HCT116 (cell line): ENCODE measurements around the gene VAMP8. TPM values are rescaled to one million over a fixed set of nuclear protein-coding genes. Genes with fewer than 3 reads are reported as not detected.

ENCODE experiments used
- ATAC-seq: fragments of 200-7000 bp; cut with Tn5 transposase; 2 replicates; pipeline ENCODE4 v1.9.1; 2020; ENCODE audit warnings: mild to moderate bottlenecking, moderate library complexity
- BruUV-seq: library from RNA; stranded (reverse); fragments of 400-500 nt; replicated peaks from 2 replicates; lab custom pipeline; 2021; lab: Mats Ljungman, UMichigan
- CTCF ChIA-PET: fragments of 300-600 bp; sonication (Branson Sonifier 250); formaldehyde crosslinking; loops from one replicate; lab custom pipeline; 2021; ENCODE audit warnings: antibody characterized with exemption; lab: Charles Lee
- POLR2A ChIA-PET: fragments of 300-600, 350-600 bp; sonication (Branson Sonifier 250); formaldehyde crosslinking; loops from one replicate; lab custom pipeline; 2021; ENCODE audit warnings: antibody characterized with exemption; lab: Charles Lee
- RAD21 ChIA-PET, 2 experiments: fragments of 300-600 bp; sonication (Branson Sonifier 250); formaldehyde crosslinking; loops; one replicate each; lab custom pipeline; 2023; ENCODE audit warnings: low total read pairs in 2 of 2; ENCODE audit not compliant: uncharacterized antibody in 2 of 2, unreplicated experiment in 2 of 2, low non-redundant PET in 1 of 2; lab: Charles Lee
- DNase-seq: peaks from one replicate; pipeline ENCODE4 v3.0.0-alpha.2; 2010; ENCODE audit warnings: low read depth, low spot score
- H2AFZ ChIP-seq: fragments of 200-600 bp; shearing (Covaris generic), sonication (generic); 2 replicates; pipeline ENCODE4 v1.6.1; 2017; ENCODE audit warnings: low read depth, mixed run types, mixed read lengths, antibody characterized with exemption, low read length; ENCODE audit not compliant: poor library complexity, severe bottlenecking
- H3K27ac ChIP-seq: 2 replicates; pipeline ENCODE4 v1.5.1; 2012; ENCODE audit warnings: low read depth, low read length
- H3K27me3 ChIP-seq: fragments of 200-600 bp; sonication (generic); 2 replicates; pipeline ENCODE4 v1.6.1; 2016; ENCODE audit warnings: mixed run types, low read length, mixed read lengths; ENCODE audit not compliant: insufficient read depth
- H3K36me3 ChIP-seq, 2 experiments: fragments of 200-500 bp in 1 of 2; fragments of 200-600 bp in 1 of 2; sonication (Bioruptor generic) in 1 of 2; sonication (generic) in 1 of 2; 2 replicates each; pipeline versions ENCODE4 v1.5.1 to v1.6.1; 2014 to 2016; ENCODE audit warnings: low read length in 2 of 2, inconsistent platforms in 1 of 2, mixed read lengths in 1 of 2, mixed run types in 1 of 2; ENCODE audit not compliant: insufficient read depth in 2 of 2, control insufficient read depth in 1 of 2
- H3K4me1 ChIP-seq, 2 experiments: fragments of 200-600 bp in 1 of 2; sonication (generic) in 1 of 2; 2 replicates each; pipeline versions ENCODE4 v1.5.1 to v1.6.1; 2012 to 2017; ENCODE audit warnings: low read length in 2 of 2, inconsistent platforms in 1 of 2, mild to moderate bottlenecking in 1 of 2, mixed read lengths in 1 of 2, mixed run types in 1 of 2, moderate library complexity in 1 of 2; ENCODE audit not compliant: insufficient read depth in 2 of 2, control insufficient read depth in 1 of 2
- H3K4me2 ChIP-seq: fragments of 200-600 bp; sonication (generic); 2 replicates; pipeline ENCODE4 v1.6.1; 2017; ENCODE audit warnings: mixed run types, low read length, mixed read lengths
- H3K4me3 ChIP-seq, 2 experiments: fragments of 200-600 bp in 1 of 2; sonication (generic) in 1 of 2; replicated peaks in 1 of 2; 2 replicates each; pipeline ENCODE4 v1.5.1; 2011 to 2016; ENCODE audit warnings: low read length in 2 of 2, control low read depth in 1 of 2, low read depth in 1 of 2, mild to moderate bottlenecking in 1 of 2, mixed read lengths in 1 of 2, mixed run types in 1 of 2
- H3K79me2 ChIP-seq: fragments of 200-600 bp; sonication (generic); 2 replicates; pipeline ENCODE4 v1.6.1; 2017; ENCODE audit warnings: mild to moderate bottlenecking, mixed run types, low read length, moderate library complexity, mixed read lengths; ENCODE audit not compliant: insufficient read depth
- H3K9ac ChIP-seq: fragments of 200-600 bp; sonication (generic); 2 replicates; pipeline ENCODE4 v1.6.1; 2016; ENCODE audit warnings: low read length, mixed read lengths
- H3K9me2 ChIP-seq: fragments of 200-600 bp; sonication (generic), shearing (Covaris generic); 2 replicates; pipeline ENCODE4 v1.6.1; 2017; ENCODE audit warnings: mixed run types, mild to moderate bottlenecking, moderate library complexity; ENCODE audit not compliant: insufficient read depth
- H3K9me3 ChIP-seq, 2 experiments: fragments of 200-500 bp in 1 of 2; fragments of 200-600 bp in 1 of 2; sonication (Bioruptor generic) in 1 of 2; sonication (generic) in 1 of 2; 2 replicates each; pipeline ENCODE4 v1.6.1; 2014 to 2017; ENCODE audit warnings: low read length in 2 of 2, mixed read lengths in 2 of 2, inconsistent platforms in 1 of 2, low read depth in 1 of 2, mild to moderate bottlenecking in 1 of 2, mixed run types in 1 of 2, moderate library complexity in 1 of 2; ENCODE audit not compliant: control insufficient read depth in 1 of 2, insufficient read depth in 1 of 2
- H4K20me1 ChIP-seq: fragments of 200-600 bp; sonication (generic), shearing (Covaris generic); 2 replicates; pipeline ENCODE4 v1.6.1; 2017; ENCODE audit warnings: mixed run types, mild to moderate bottlenecking, moderate library complexity; ENCODE audit not compliant: insufficient read depth
- CBX3 ChIP-seq: IDR thresholded peaks from 2 replicates; pipeline ENCODE4 v1.6.1; 2012; ENCODE audit warnings: low read depth
- CEBPB ChIP-seq: IDR thresholded peaks from 2 replicates; pipeline ENCODE4 v1.6.1; 2012; ENCODE audit warnings: low read depth
- EGR1 ChIP-seq: IDR thresholded peaks from 2 replicates; pipeline ENCODE4 v1.6.1; 2012; ENCODE audit warnings: low read depth
- ELF1 ChIP-seq: IDR thresholded peaks from 2 replicates; pipeline ENCODE4 v1.6.1; 2012; ENCODE audit warnings: low read depth, borderline replicate concordance
- EZH2 ChIP-seq: fragments of 200-600 bp; sonication (generic); IDR thresholded peaks from 2 replicates; pipeline ENCODE4 v1.6.1; 2017; ENCODE audit warnings: antibody characterized with exemption, mixed run types
- EZH2phosphoT487 ChIP-seq: fragments of 200-600 bp; IDR thresholded peaks from 2 replicates; pipeline ENCODE4 v1.6.1; 2018; ENCODE audit warnings: antibody characterized with exemption, borderline replicate concordance
- FOSL1 ChIP-seq: IDR thresholded peaks from 2 replicates; pipeline ENCODE4 v1.6.1; 2012; ENCODE audit warnings: low read depth
- JUND ChIP-seq: IDR thresholded peaks from 2 replicates; pipeline ENCODE4 v1.6.1; 2012
- POLR2A ChIP-seq: IDR thresholded peaks from 2 replicates; pipeline ENCODE4 v1.7.0; 2011; ENCODE audit warnings: borderline replicate concordance; ENCODE audit not compliant: insufficient read depth, insufficient read length; ENCODE audit errors: extremely low read depth
- POLR2AphosphoS5 ChIP-seq: IDR thresholded peaks from 2 replicates; pipeline ENCODE4 v1.6.1; 2011; ENCODE audit warnings: mild to moderate bottlenecking, low read depth, low read length, moderate library complexity
- RAD21 ChIP-seq: IDR thresholded peaks from 2 replicates; pipeline ENCODE4 v1.6.1; 2012; ENCODE audit warnings: low read depth, mild to moderate bottlenecking
- SIN3A ChIP-seq: IDR thresholded peaks from 2 replicates; pipeline ENCODE4 v1.6.1; 2012; ENCODE audit warnings: low read depth
- SP1 ChIP-seq: IDR thresholded peaks from 2 replicates; pipeline ENCODE4 v1.6.1; 2012; ENCODE audit warnings: low read depth
- YY1 ChIP-seq: IDR thresholded peaks from 2 replicates; pipeline ENCODE4 v1.6.1; 2011; ENCODE audit warnings: low read length, low read depth, moderate library complexity, mild to moderate bottlenecking; ENCODE audit not compliant: insufficient replicate concordance; ENCODE audit errors: extremely low read depth
- ZBTB33 ChIP-seq: IDR thresholded peaks from 2 replicates; pipeline ENCODE4 v1.6.1; 2011; ENCODE audit warnings: mild to moderate bottlenecking, low read length, moderate library complexity; ENCODE audit not compliant: insufficient replicate concordance; ENCODE audit errors: extremely low read depth
- ZNF274 ChIP-seq: fragments of 200-500 bp; sonication (Bioruptor generic); IDR thresholded peaks from 2 replicates; pipeline ENCODE4 v1.6.1; 2014; ENCODE audit warnings: mild to moderate bottlenecking, low read depth, low read length, inconsistent platforms
- intact Hi-C: fragments of 100-400 bp; cut with micrococcal nuclease; formaldehyde crosslinking; loops from 2 replicates; pipeline ENCODE4 v1.10.0; 2022
- total RNA-seq: library from RNA; stranded (reverse); gene quantifications from one replicate; pipeline ENCODE4 v1.2.1, GENCODE V29; 2021; ENCODE audit not compliant: unreplicated experiment
- TF ChIP-seq, protein P1 (sequence below): IDR thresholded peaks from 2 replicates; pipeline ENCODE4 v1.6.1; 2012
- TF ChIP-seq, protein P2 (sequence below), 3 experiments: fragments of 200-600 bp in 1 of 3; sonication (generic) in 1 of 3; IDR thresholded peaks in 2 of 3; conservative IDR thresholded peaks in 1 of 3; 2 replicates each; pipeline ENCODE4 v1.5.1; 2012 to 2017; ENCODE audit warnings: low read depth in 2 of 3, low read length in 2 of 3, antibody characterized with exemption in 1 of 3, borderline replicate concordance in 1 of 3, control low read depth in 1 of 3, mild to moderate bottlenecking in 1 of 3, mixed read lengths in 1 of 3, mixed run types in 1 of 3, moderate library complexity in 1 of 3; ENCODE audit not compliant: insufficient read depth in 1 of 3
- TF ChIP-seq, protein P3 (sequence below): IDR thresholded peaks from 2 replicates; pipeline ENCODE4 v1.6.1; 2012

Gene VAMP8
- total RNA-seq, 1 experiment from 2014 or later, result 52.6 TPM

DNA sequence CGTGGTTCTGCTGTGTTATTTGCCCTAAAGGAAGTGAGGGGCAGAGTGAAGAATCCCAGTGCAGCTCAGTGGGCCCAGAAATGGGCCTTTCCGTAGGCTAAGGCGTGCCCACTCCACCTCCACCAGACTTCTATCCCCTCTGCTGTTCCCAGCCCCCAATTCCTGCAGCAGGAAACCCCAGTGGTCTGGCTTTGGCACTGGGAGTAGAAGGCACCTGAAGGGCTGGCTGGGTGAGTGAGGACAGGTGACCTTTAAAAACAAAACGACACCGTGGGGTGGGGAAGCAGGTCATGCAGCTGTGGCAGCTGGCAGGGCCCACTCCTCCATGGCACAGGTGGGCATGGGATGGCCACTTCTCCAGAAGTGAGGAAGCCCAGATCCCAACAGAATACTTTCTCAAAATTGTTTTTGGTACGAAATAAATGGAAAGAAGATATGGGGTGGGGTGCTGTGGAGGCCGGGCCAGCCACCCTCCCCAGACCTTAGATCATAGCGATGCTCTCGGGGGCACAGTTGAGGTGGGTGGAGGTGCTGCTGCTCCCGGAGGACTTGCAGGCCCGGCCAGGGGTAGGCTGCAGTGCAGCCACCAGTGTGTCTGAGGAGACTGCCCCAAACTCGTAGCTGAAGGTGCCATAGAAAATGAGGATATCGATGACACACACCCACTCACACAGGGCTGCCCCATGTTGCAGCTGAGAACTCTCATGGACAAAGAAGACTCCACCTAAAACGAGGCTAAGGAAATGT, 21.4 kb downstream of the VAMP8 start:
- TF ChIP-seq FOSL1, result no peak
- TF ChIP-seq ZBTB33, result no peak
- no peak for TF ChIP-seq CEBPB
- TF ChIP-seq, protein P1, sequence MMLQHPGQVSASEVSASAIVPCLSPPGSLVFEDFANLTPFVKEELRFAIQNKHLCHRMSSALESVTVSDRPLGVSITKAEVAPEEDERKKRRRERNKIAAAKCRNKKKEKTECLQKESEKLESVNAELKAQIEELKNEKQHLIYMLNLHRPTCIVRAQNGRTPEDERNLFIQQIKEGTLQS, result no peak
- TF ChIP-seq POLR2A, result no peak
- no peak for TF ChIP-seq JUND
- TF ChIP-seq YY1, result no peak
- TF ChIP-seq POLR2AphosphoS5, result no peak
- TF ChIP-seq SP1, result no peak
- no peak for TF ChIP-seq SIN3A
- TF ChIP-seq RAD21, result no peak
- no peak for TF ChIP-seq CBX3
- TF ChIP-seq EGR1, result no peak
- TF ChIP-seq EZH2phosphoT487, result no peak
- TF ChIP-seq, protein P2, sequence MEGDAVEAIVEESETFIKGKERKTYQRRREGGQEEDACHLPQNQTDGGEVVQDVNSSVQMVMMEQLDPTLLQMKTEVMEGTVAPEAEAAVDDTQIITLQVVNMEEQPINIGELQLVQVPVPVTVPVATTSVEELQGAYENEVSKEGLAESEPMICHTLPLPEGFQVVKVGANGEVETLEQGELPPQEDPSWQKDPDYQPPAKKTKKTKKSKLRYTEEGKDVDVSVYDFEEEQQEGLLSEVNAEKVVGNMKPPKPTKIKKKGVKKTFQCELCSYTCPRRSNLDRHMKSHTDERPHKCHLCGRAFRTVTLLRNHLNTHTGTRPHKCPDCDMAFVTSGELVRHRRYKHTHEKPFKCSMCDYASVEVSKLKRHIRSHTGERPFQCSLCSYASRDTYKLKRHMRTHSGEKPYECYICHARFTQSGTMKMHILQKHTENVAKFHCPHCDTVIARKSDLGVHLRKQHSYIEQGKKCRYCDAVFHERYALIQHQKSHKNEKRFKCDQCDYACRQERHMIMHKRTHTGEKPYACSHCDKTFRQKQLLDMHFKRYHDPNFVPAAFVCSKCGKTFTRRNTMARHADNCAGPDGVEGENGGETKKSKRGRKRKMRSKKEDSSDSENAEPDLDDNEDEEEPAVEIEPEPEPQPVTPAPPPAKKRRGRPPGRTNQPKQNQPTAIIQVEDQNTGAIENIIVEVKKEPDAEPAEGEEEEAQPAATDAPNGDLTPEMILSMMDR (IDR thresholded peaks at IDR 0.05 in 2 of 3, conservative IDR thresholded peaks at IDR 0.05 in 1 of 3; ENCODE audit: borderline replicate concordance in 1 of 3, insufficient read depth in 1 of 3, low read depth in 2 of 3, low read length in 2 of 3), result no peak
- no peak for TF ChIP-seq ELF1
- TF ChIP-seq, protein P3, sequence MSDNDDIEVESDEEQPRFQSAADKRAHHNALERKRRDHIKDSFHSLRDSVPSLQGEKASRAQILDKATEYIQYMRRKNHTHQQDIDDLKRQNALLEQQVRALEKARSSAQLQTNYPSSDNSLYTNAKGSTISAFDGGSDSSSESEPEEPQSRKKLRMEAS, result no peak
- TF ChIP-seq ZNF274, result no peak
- no peak for TF ChIP-seq EZH2
- no peak overlapping the region for H3K4me2 ChIP-seq
- DNase-seq (no peak), ATAC-seq (no peak)
- intact Hi-C loops, result no loop called here
- peaks cover 4 to 5% of the 10 kb centered on the region in 2 experiments; a peak in 3 of 4 replicates for H3K36me3 ChIP-seq
- H3K4me3 ChIP-seq, result no peak overlapping the region
- peaks cover 14 to 33% of the 10 kb centered on the region in 2 experiments for H3K4me1 ChIP-seq
- peaks cover 18% of the 10 kb centered on the region for H3K79me2 ChIP-seq
- CTCF ChIA-PET, result no interaction called here
- H3K27me3 ChIP-seq, result no peaks in the 10 kb centered on the region
- no peaks in the 10 kb centered on the region for H3K9me3 ChIP-seq
- H2AFZ ChIP-seq, result no peak overlapping the region
- RAD21 ChIA-PET, result no interaction called here
- H3K9ac ChIP-seq, result no peak overlapping the region
- H3K27ac ChIP-seq, result no peak overlapping the region
- BruUV-seq, result no TSS peak
- H3K9me2 ChIP-seq, result no peaks in the 10 kb centered on the region
- POLR2A ChIA-PET, result no interaction called here
- H4K20me1 ChIP-seq, result no peaks in the 10 kb centered on the region
